GM12874 (cell line): ENCODE data around the gene FOXN3.

Experiments
- TF ChIP-seq, protein P1 (sequence below): IDR thresholded peaks from 2 replicates; pipeline ENCODE4 v1.5.1; 2011; ENCODE audit warnings: low read depth, mild to moderate bottlenecking, control low read depth, low read length, moderate library complexity; ENCODE audit not compliant: insufficient read depth

FOXN3 gene

GRCh38 chr14:89131004-89131750, 285.9 kb downstream of the FOXN3 start:
- TF ChIP-seq, protein P1, sequence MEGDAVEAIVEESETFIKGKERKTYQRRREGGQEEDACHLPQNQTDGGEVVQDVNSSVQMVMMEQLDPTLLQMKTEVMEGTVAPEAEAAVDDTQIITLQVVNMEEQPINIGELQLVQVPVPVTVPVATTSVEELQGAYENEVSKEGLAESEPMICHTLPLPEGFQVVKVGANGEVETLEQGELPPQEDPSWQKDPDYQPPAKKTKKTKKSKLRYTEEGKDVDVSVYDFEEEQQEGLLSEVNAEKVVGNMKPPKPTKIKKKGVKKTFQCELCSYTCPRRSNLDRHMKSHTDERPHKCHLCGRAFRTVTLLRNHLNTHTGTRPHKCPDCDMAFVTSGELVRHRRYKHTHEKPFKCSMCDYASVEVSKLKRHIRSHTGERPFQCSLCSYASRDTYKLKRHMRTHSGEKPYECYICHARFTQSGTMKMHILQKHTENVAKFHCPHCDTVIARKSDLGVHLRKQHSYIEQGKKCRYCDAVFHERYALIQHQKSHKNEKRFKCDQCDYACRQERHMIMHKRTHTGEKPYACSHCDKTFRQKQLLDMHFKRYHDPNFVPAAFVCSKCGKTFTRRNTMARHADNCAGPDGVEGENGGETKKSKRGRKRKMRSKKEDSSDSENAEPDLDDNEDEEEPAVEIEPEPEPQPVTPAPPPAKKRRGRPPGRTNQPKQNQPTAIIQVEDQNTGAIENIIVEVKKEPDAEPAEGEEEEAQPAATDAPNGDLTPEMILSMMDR: no peak

- TF ChIP-seq, protein P1: no peak
These were observed 287.5 kb downstream of the FOXN3 start for GRCh38 chr14:89129570-89129969.

- TF ChIP-seq, protein P1: no peak
These were observed 288.6 kb downstream of the FOXN3 start for GRCh38 chr14:89128311-89129026.

DNA sequence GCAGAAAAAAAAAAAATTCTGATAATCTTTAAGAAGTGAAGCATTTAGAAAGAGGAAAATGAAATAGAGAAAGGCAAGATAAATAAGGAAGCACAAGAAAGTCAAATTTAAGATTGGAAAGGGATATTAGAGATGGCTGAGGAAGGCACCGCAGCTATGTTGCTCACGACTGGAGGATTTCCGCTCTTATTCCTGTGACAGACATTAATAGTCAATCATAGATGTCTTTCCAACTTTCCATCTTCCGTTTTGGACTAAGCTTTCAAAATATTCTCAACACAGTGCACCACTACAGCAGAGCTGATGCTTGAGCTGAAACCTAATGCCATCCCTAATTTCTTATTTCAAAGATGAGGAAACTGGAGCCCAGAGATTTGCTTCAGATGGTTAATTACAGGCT, 290.6 kb downstream of the FOXN3 start:
- TF ChIP-seq, protein P1: no peak

DNA sequence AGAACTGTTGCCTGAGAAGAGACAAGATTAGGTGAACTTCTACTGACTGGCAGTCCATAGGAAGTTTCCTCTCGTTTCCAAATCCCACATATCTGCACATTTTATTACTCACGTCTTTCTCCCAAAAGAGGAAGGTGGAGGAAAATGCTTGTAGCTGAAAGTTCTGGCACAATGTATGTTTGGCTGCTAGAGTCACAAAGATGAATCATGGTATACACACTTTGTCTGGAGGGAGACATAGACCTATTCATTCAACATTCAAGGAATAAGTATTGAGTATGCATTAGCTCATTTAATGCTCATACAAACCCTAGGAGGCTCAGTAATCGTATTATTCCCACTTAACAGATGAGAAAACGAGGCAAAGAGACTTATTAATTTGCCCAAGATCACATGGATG, 291.8 kb downstream of the FOXN3 start:
- TF ChIP-seq, protein P1: no peak

DNA sequence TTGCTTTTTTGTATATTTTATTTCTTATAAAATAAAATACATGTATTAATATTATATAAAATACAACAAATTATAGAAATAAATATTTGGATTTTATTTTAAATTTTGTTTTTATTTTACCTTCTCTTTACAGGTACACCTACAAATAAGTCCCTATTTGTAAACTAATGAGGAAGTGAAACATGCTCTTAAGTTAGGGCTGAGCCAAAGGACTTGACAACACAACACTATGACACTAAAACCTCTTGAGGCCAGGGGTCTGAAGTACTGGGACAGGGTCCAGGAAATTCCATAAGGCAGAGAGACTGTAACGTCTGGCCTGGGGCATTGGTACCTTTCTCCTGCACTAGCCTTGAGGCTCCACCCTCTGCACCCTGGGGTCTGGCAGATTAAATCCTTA, 293.2 kb downstream of the FOXN3 start:
- TF ChIP-seq, protein P1: no peak

- TF ChIP-seq, protein P1: no peak
These were observed 293.8 kb downstream of the FOXN3 start for GRCh38 chr14:89123215-89123614.
